Globus pallidus (tissue), 1 donor: ENCODE measurements around the gene AKAP13.

ENCODE experiments used
- DNase-seq: peaks from one replicate; pipeline ENCODE4 v3.0.0-alpha.2; 2015; ENCODE audit warnings: low spot score

Gene AKAP13

GRCh38 chr15:85389306-85389650 lies 8.9 kb downstream of the AKAP13 start:
- no peak for DNase-seq

GRCh38 chr15:85389772-85390171 lies 9.4 kb downstream of the AKAP13 start:
- no peak for DNase-seq

- DNase-seq = no peak
These were observed 12.8 kb downstream of the AKAP13 start for GRCh38 chr15:85393210-85393609.

- no peak for DNase-seq
These were observed 14.3 kb downstream of the AKAP13 start for GRCh38 chr15:85394554-85395333.

- no peak for DNase-seq
These were observed 16.2 kb downstream of the AKAP13 start for GRCh38 chr15:85396554-85396953.

GRCh38 chr15:85397151-85397550 lies 16.7 kb downstream of the AKAP13 start:
- no peak for DNase-seq

- no peak for DNase-seq
These were observed 17.5 kb downstream of the AKAP13 start for GRCh38 chr15:85397926-85398325.

GRCh38 chr15:85398822-85399221 lies 18.4 kb downstream of the AKAP13 start:
- DNase-seq = no peak

GRCh38 chr15:85399627-85400026 lies 19.2 kb downstream of the AKAP13 start:
- no peak for DNase-seq

GRCh38 chr15:85400606-85401005 lies 20.2 kb downstream of the AKAP13 start:
- no peak for DNase-seq

GRCh38 chr15:85401108-85401774 lies 20.8 kb downstream of the AKAP13 start:
- DNase-seq = no peak

GRCh38 chr15:85402195-85402881 lies 21.9 kb downstream of the AKAP13 start:
- no peak for DNase-seq

GRCh38 chr15:85403745-85404144 lies 23.3 kb downstream of the AKAP13 start:
- no peak for DNase-seq

GRCh38 chr15:85404176-85404917 lies 23.9 kb downstream of the AKAP13 start:
- DNase-seq = no peak

- no peak for DNase-seq
These were observed 24.8 kb downstream of the AKAP13 start for GRCh38 chr15:85404918-85405866.

GRCh38 chr15:85406916-85407315 lies 26.5 kb downstream of the AKAP13 start:
- no peak for DNase-seq

GRCh38 chr15:85407421-85408269 lies 27.2 kb downstream of the AKAP13 start:
- DNase-seq = no peak

- DNase-seq = no peak
These were observed 27.9 kb downstream of the AKAP13 start for GRCh38 chr15:85408270-85408746.

GRCh38 chr15:85412066-85412465 lies 31.7 kb downstream of the AKAP13 start:
- DNase-seq = no peak
